ENCODE results near the gene SLC49A4.

Gene SLC49A4

GRCh38 chr3:122911901-122912300 lies 117.0 kb downstream of the SLC49A4 start:
- no peak for DNase-seq

DNA sequence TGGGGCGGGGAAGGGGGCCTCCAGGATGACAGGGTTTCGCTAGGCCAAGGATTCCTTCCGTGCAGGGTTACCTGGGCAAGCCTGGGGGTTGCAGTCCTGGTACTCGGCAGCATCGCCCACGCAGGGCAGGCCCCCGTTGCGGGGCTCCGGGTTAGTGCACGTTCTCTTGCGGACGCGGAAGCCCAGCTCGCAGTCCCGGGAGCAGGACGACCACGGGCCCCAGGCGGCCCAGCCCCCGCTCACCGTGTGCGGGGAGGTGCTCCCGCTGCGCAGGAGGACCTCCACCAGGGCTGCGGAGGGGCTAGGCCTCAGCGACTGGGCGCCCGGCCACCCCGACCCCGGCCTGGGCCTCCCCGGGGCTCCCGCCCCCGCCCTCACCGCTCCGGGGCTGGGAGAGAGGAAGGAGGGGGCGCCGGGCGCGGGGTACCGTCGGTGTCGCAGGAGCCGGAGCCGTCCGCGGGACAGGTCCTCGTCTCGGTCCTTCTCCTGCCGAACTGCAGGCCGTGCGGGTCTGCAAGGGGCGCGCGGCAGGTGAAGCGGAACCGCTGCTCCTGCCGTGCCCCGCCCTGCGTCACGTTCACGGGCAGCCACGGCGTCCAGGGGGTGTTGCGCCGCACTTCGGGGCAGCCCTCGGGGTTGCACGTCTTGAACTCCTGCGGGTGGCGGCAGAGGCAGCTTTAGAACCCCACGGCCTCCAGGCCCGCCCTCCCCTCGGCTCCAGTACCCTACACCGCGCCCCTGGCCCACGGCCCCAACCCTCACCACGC lies 118.1 kb downstream of the SLC49A4 start:
- DNase-seq: no peak

DNA sequence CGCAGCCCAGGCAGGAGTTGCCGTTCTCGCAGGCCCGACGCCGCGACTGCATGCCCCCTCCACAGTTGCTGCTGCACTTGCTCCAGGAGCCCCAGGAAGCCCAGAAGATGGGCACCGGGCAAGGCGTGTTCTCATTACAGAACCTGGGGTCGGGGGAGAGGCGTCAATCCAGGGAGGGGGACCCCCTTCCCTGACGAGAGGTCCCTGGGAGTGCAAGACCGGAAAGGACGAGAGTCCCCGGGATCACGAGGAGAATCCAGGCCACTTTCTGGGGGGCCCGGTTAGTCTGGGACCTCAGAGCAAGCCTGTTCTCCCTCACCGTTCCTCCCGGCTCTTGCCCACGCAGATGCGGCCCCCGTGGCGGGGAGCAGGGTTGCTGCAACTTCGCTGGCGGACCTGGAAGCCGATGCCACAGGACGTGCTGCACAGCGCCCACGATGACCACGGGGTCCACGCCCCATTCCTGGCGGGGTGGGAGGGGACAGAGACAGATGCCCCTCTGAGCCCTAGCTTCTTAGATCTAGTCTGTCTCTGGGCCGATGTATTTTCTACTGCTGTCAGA lies 118.8 kb downstream of the SLC49A4 start:
- DNase-seq: no peak

DNA sequence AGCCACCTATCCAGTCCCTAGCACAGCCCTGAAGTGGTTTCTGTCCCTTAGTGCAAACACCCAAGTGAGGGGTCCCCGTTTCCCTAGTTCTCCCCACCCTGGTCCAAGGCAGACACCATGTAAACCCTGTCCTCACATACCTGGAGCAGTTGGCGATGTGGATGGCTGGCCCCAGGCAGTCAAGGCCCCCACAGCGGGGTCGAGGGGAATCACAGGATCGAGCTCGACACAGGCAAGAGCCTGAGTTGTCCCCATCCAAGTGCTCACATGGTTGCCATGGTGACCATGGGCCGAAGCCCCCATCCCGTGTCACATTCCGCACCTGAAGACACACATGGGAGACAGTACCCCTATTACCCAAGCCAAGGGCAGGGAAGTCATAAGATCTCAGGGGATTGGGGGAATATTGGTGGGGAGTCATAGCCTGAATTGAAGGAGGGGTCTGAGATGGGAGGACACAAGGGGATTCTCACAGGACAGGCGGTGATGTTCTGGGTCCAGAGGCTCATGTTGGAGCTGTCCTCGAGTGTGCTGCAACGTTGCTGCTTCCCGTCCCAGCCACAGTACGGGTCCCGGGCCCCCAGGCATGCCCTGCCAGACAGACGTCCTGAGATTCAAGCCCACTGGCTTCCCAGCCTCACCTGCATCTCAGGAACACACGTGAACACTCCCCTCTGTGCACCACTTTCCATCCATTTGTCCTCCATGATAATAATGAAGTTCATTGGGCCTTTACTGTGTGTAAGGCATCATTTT lies 120.6 kb downstream of the SLC49A4 start:
- DNase-seq: no peak

DNA sequence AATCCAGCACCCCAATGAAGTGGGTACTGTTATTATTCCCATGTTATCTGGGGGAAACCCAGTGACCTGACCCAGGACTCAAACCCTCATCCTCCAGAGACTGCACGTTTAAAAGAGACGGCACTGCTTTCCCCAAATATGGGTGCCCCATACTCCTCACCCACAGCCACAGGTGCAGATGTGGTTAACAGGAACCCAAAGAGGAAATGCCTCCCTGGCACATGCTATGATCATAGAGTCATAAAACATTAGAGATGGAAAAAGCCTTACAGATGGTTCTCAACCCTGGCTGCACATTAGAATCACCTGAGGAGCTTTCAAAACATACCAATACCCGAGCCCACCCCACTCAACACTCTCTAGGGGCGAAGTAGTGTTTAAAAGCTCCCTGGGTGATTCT lies 121.2 kb downstream of the SLC49A4 start:
- no peak for DNase-seq

GRCh38 chr3:122916580-122916979 lies 121.7 kb downstream of the SLC49A4 start:
- no peak for DNase-seq

GRCh38 chr3:122917412-122917811 lies 122.5 kb downstream of the SLC49A4 start:
- DNase-seq: no peak

GRCh38 chr3:122918576-122919290 lies 123.9 kb downstream of the SLC49A4 start:
- no peak for DNase-seq

GRCh38 chr3:122919291-122919610 lies 124.4 kb downstream of the SLC49A4 start:
- DNase-seq: no peak

DNA sequence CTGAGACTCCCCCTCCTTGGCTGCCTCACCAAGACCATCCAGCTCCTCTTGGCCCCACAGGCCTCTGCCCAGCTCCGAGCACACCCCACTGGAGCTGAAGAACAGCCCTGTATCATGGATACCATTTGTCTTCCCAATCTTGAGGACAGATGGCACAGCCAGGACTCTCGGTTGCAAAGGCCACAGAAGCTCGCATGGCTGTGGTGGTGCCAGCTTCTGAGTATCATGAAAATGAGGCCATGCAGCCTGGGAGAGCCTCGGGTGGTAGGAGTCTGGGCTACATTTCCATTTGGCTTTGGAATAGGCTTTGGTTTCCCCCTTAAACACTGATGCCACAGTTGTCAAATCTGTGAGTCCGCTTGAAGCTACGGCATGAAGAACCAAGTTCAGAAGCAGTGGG lies 126.1 kb downstream of the SLC49A4 start:
- DNase-seq: no peak

DNA sequence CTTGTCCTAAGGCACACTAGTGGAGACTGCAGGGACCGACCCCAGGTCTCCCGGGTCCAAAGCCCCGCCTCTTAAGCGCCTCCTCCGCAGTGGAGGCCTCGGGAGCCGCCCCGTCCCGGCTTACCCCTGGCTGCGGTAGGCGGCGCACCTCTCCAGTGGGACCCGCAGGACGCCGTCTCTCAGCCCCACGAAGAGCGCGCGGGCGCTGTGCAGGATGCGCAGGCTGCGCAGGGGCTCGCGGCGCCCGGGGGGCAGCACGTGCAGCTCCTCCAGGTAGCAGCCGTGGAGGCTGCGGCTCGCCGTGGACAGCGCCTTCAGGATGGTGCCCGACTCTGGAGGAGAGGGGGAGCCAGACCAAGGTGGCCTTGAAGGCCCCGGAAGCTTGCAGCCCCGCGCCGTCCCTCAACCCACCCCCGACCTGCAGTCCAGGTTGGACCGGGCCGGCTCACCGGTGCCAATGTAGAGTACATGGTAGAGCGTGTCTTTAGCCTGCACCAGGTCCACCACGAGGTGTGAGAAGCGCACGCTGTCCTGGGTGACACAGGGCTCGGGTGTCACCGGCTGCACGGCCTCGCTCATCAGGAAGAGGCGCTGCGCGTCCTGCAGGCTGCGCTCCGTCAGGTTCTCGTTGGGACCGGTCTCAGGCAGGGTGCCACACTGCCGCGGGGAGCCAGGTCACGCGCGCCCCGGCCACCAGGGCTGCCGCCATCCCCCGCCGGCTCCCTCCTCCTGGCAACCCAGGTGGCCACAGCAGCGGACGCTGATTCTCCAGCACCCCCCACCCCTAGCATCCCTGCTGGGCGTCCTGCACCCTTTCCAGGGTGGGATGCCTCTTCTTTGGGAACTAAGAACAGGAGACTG lies 127.2 kb downstream of the SLC49A4 start:
- DNase-seq: no peak

DNA sequence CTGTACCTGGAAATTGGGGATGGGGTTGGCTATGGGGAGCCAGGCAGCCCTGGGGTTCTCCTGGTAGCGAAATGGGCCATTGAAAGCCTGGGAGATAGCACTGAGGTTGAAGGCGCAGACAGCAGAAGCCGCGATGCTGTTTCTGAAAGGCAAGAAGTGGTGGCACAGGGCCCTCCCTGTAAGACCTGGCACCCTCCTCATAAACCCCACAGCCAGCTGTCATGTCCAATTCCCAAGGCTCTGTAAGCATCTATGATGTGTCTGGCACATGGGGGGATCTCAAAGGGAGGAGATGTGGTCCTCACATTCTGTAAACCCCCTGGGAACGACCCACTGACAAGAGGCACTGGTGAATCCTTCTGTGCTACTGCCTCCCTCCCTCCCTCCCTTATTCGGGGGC lies 128.7 kb downstream of the SLC49A4 start:
- DNase-seq: no peak

DNA sequence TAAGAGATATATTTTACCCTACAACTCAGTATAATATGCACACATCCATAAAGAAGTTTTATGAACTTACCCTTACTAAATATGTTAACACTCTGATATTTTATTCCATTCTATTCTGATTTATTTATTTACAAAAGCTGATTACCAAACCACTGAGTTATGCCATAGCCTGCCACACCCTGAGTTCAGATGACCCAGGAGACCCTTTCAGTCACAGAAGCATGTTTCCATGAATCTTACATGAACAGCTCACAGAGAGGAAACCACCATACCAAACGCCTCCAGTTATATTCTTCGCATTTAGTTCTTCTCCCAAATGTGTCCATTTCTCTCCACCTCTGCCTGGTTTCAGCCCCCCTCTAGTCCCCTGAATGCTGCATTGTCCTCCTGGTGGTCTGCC lies 129.2 kb downstream of the SLC49A4 start:
- DNase-seq: no peak

DNA sequence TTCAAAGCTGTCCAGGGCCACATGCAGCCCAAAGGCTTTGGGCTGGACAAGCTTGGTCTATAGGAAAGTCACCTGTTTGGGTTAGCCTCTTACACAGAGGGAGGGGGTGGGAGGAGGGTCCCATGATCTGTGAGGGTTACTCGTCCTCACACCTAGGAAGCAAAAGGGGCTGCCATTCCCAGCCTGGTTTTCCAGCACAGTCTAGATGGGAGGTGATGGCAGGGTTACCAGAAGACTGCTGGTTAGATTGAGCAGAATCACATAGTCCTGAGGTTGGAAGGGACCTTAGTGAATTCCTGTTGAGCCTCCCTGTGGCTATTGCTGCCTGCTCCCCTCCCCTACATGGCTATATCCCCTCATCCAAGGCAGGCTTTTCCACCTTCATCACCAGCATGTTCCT lies 130.9 kb downstream of the SLC49A4 start:
- no peak for DNase-seq

DNA sequence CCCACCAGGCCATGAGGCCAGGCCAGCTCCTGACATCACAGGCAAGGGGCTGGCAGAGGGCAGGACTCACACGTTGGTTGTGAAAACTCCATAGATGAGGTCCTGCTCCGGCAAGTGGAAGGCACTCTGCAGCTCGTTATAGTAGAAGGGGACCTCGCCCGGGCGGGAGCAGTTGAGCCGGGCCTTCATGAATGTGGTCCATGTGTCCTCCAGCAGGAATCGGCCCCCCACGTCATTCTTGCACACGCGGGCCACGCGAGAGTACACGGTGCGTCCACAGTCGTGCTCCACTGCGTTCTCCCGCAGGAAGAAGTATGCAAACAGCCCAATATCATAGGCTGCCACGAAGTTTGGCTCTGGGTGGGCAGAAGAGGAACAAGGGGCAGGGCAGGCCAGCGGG lies 131.5 kb downstream of the SLC49A4 start:
- DNase-seq: no peak

DNA sequence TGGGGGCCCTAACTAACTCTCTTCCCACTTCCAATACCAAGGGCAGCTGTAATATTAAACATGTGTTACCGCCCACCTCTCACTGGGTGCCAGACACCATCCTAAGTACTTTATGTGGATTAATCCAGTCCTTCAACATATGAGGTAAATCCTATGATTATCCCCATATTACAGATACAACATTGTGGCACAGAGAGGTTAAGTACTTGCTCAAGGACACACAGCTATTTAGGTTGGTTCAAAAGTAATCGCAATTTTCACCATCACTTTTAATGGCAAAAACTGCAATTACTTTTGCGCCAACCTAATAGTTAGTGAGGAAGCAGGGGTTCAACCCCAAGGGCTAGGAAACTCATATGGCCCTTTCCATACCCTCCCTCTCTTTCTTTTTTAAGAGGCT lies 131.9 kb downstream of the SLC49A4 start:
- DNase-seq: no peak

DNA sequence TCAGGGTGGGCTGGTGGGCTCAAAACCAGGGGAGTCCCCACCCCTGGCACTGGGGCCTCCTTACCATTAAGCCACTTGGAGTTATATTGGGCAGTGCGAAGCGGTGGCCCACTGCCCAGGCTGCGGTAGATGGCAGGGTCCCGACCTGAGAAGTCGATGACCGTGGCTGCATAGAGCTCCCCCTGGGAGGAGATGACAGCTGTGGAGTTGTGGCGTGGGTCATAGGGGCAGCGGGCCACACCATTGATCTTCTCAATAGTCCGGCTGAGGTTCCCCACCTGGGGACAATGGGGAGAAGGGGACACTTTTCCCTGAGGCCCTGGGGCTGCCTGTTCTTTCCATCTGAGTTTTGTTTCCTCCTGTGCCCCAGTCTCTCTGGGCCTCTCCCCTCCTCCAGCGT lies 132.9 kb downstream of the SLC49A4 start:
- no peak for DNase-seq

GRCh38 chr3:122928396-122929187 lies 133.7 kb downstream of the SLC49A4 start:
- DNase-seq: no peak

GRCh38 chr3:122929188-122930062 lies 134.6 kb downstream of the SLC49A4 start:
- peak; percentile 62 for DNase-seq

- no peak for DNase-seq
Observed at GRCh38 chr3:122930063-122930997, 135.5 kb downstream of the SLC49A4 start.

Measured in DMS 273 treated with DMSO at 0.1 percent for 48 hours (cell line).